ENCODE results near the gene TRPM3. TPM values are rescaled to one million over a fixed set of nuclear protein-coding genes. Genes with fewer than 3 reads are reported as not detected.

The TRPM3 gene
- total RNA-seq, 2 donors from 2014 or later = not detected

- no peaks in the 10 kb centered on the region for H3K9me3 ChIP-seq (ENCODE audit: control insufficient read depth, low read length, poor library complexity, severe bottlenecking)
- no peaks in the 10 kb centered on the region for H3K36me3 Mint-ChIP-seq (ENCODE audit: low read depth)
- DNase-seq (no peak), ATAC-seq (no peak)
- H3K27ac Mint-ChIP-seq = no peak overlapping the region
- H3K4me3 Mint-ChIP-seq = no peak overlapping the region
- H3K4me1 Mint-ChIP-seq = no peaks in the 10 kb centered on the region
- peaks cover 12% of the 10 kb centered on the region for H3K27me3 Mint-ChIP-seq
These were observed 429.0 kb downstream of the TRPM3 start for GRCh38 chr9:70692431-70692830.

DNA sequence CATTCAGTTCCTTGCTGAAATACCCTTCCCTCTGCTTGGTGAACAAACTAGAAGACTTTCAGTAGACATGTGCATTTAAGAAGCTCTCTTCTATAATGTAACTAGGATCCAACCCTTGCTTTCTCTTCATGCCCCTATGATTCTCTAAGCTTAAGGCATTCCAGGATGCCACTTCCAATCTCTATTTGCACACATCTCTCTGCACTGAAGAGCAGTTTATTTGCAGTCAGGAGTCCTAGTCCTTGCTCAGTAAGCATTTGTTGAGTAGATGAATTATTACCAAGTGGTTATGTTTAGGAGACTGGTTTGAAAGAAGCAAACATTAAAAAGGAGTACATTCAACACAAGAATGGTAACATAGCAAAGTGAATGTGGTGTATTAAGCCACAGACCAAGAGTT lies 432.7 kb downstream of the TRPM3 start:
- H3K4me3 Mint-ChIP-seq = no peak overlapping the region
- no peak overlapping the region for H3K27ac Mint-ChIP-seq
- no peaks in the 10 kb centered on the region for H3K9me3 ChIP-seq (ENCODE audit: control insufficient read depth, low read length, poor library complexity, severe bottlenecking)
- no peaks in the 10 kb centered on the region for H3K4me1 Mint-ChIP-seq
- DNase-seq (no peak), ATAC-seq (no peak)
- H3K27me3 Mint-ChIP-seq = peaks cover 6% of the 10 kb centered on the region
- H3K36me3 Mint-ChIP-seq (ENCODE audit: low read depth) = no peaks in the 10 kb centered on the region

DNA sequence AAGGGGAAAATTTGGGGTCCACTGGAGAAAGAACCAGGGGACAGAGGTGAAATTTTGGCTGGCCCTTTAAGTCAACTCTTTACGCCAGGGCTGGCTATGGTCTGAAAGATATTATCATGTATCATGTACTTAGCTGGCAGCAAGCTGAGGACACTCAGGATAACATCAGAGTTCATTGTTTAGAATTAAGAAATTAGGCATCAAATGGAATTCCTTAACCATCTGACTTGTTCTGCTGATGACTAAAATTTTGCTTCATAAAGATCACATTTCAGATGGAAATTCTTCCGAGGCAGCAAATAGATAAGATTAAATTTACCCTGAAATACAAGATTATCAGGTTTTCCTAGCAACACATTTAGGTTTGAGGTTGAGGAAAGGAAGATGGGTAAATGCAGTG lies 437.6 kb downstream of the TRPM3 start:
- no peak overlapping the region for H3K27ac Mint-ChIP-seq
- DNase-seq (no peak), ATAC-seq (no peak)
- no peaks in the 10 kb centered on the region for H3K4me1 Mint-ChIP-seq
- H3K9me3 ChIP-seq (ENCODE audit: control insufficient read depth, low read length, poor library complexity, severe bottlenecking) = no peaks in the 10 kb centered on the region
- H3K4me3 Mint-ChIP-seq = no peak overlapping the region
- no peaks in the 10 kb centered on the region for H3K36me3 Mint-ChIP-seq (ENCODE audit: low read depth)
- H3K27me3 Mint-ChIP-seq = peaks cover 15% of the 10 kb centered on the region

GRCh38 chr9:70682298-70682697 lies 439.1 kb downstream of the TRPM3 start:
- H3K4me1 Mint-ChIP-seq = no peaks in the 10 kb centered on the region
- ATAC-seq = no peak
- no peaks in the 10 kb centered on the region for H3K9me3 ChIP-seq (ENCODE audit: control insufficient read depth, low read length, poor library complexity, severe bottlenecking)
- no peaks in the 10 kb centered on the region for H3K36me3 Mint-ChIP-seq (ENCODE audit: low read depth)
- no peak for DNase-seq
- H3K4me3 Mint-ChIP-seq = no peak overlapping the region
- peaks cover 15% of the 10 kb centered on the region for H3K27me3 Mint-ChIP-seq
- H3K27ac Mint-ChIP-seq = no peak overlapping the region

GRCh38 chr9:70679845-70680244 lies 441.6 kb downstream of the TRPM3 start:
- Mint-ChIP-seq H3K4me1 (no peaks in the 10 kb centered on the region), H3K4me3 (no peak overlapping the region), H3K36me3 (ENCODE audit: low read depth) (no peaks in the 10 kb centered on the region), H3K27me3 (peaks cover 15% of the 10 kb centered on the region), H3K27ac (no peak overlapping the region)
- no peaks in the 10 kb centered on the region for H3K9me3 ChIP-seq (ENCODE audit: control insufficient read depth, low read length, poor library complexity, severe bottlenecking)
- no peak for DNase-seq
- ATAC-seq = no peak

DNA sequence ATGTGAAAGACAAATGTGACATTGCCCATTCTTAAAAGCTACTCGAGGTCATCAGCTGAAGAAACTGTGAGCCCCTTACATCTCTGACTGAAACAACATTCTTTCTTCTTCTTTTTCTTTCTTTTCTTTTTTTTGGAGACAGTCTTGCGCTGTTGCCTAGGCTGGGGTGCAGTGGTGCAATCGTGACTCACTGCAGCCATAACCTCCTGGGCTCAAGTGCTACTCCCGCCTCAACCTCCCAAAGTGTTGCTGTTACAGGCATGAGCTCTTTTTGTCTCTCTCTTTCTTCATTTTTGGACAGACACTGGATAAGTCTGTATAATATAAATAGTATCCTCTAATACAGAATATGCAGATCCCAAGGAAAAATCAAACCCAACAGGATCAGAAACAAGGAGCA lies 443.3 kb downstream of the TRPM3 start:
- ATAC-seq = no peak
- no peaks in the 10 kb centered on the region for H3K36me3 Mint-ChIP-seq (ENCODE audit: low read depth)
- no peak overlapping the region for H3K27ac Mint-ChIP-seq

GRCh38 chr9:70677055-70677735 lies 444.2 kb downstream of the TRPM3 start:
- Mint-ChIP-seq H3K27me3 (peaks cover 15% of the 10 kb centered on the region), H3K36me3 (ENCODE audit: low read depth) (no peaks in the 10 kb centered on the region), H3K4me1 (no peaks in the 10 kb centered on the region), H3K4me3 (no peak overlapping the region), H3K27ac (no peak overlapping the region)
- ATAC-seq = no peak
- no peak for DNase-seq
- H3K9me3 ChIP-seq (ENCODE audit: control insufficient read depth, low read length, poor library complexity, severe bottlenecking) = no peaks in the 10 kb centered on the region

More for the DNA sequence above, 443.3 kb downstream of the TRPM3 start:
- DNase-seq = no peak
- no peaks in the 10 kb centered on the region for H3K9me3 ChIP-seq (ENCODE audit: control insufficient read depth, low read length, poor library complexity, severe bottlenecking)
- Mint-ChIP-seq H3K27me3 (peaks cover 9% of the 10 kb centered on the region), H3K4me1 (no peaks in the 10 kb centered on the region), H3K4me3 (no peak overlapping the region)

DNA sequence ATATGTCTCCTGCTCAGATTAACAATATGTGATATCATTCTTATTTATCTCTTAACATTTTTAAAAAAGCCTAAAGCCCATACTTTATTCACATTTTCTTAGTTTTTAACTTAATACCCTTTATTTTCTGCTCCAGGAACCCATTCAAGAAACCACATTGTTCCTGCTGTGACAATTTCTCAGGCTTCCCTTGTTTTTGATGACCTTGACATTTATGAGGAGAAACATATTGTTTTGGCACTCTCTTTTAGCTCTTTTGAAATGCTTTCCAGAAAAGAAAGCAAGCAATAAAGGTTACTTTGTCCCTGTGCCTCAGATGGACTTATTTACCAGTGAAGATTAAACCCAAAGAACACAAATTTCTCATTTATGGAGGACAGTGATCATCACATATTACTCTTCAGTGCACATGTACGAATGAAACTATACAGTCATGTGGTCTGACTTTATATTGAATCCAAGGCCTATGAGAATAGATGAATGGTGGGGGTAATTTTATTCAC lies 445.5 kb downstream of the TRPM3 start:
- Mint-ChIP-seq H3K4me3 (no peak overlapping the region), H3K4me1 (no peaks in the 10 kb centered on the region), H3K36me3 (ENCODE audit: low read depth) (no peaks in the 10 kb centered on the region), H3K27me3 (peaks cover 19% of the 10 kb centered on the region), H3K27ac (no peak overlapping the region)
- ATAC-seq (no peak), DNase-seq (no peak)
- H3K9me3 ChIP-seq (ENCODE audit: control insufficient read depth, low read length, poor library complexity, severe bottlenecking) = no peaks in the 10 kb centered on the region

DNA sequence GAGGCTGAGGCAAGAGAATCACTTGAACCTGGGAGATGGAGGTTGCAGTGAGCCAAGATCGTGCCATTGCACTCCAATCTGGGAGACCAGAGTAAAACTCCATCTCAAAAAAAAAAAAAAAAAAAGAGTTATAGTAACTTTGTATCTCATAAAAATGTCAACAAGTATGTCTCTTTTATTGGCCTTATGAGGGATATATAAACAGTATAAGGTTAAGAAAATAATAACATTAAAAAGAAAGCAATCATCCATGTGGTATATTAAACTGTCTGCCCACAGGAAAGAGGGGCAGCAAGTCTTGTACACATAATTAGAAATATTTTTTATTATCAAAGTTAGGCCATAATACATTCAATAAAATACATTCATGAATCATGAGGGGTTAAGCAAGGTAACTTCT lies 447.6 kb downstream of the TRPM3 start:
- no peak for ATAC-seq
- no peaks in the 10 kb centered on the region for H3K9me3 ChIP-seq (ENCODE audit: control insufficient read depth, low read length, poor library complexity, severe bottlenecking)
- Mint-ChIP-seq H3K36me3 (ENCODE audit: low read depth) (no peaks in the 10 kb centered on the region), H3K27me3 (peaks cover 10% of the 10 kb centered on the region), H3K4me3 (no peak overlapping the region), H3K4me1 (no peaks in the 10 kb centered on the region), H3K27ac (no peak overlapping the region)
- no peak for DNase-seq

DNA sequence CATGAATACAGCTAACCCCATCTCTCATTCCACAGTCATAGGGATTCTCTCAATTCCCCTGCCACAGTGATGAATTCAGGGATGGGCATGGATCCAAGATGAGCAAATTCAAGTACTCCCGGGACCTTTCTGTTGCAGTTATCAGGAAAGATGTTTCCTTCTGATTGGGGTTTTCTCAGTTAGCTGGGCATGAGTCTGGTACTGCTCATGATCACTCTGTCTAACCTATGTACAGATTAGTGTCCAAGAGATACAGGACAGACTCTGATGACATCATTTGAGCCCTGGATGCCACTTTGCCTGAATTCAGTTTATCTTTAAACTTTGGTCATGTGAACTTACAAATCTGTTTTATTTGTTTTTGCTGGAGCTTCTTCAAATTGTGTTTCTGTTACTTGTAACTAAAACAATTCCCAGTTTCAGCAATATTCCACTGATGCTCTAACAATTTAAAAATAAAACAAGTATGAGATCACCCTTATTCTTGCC lies 449.2 kb downstream of the TRPM3 start:
- DNase-seq = no peak

GRCh38 chr9:70668751-70669150 lies 452.7 kb downstream of the TRPM3 start:
- Mint-ChIP-seq H3K36me3 (ENCODE audit: low read depth) (no peaks in the 10 kb centered on the region), H3K4me1 (peaks cover 5% of the 10 kb centered on the region), H3K4me3 (no peak overlapping the region), H3K27me3 (peaks cover 15% of the 10 kb centered on the region), H3K27ac (no peak overlapping the region)
- no peaks in the 10 kb centered on the region for H3K9me3 ChIP-seq (ENCODE audit: control insufficient read depth, low read length, poor library complexity, severe bottlenecking)
- DNase-seq = no peak
- no peak for ATAC-seq

More for the DNA sequence above, 449.2 kb downstream of the TRPM3 start:
- Mint-ChIP-seq H3K4me3 (no peak overlapping the region), H3K27me3 (peaks cover 11% of the 10 kb centered on the region), H3K27ac (no peak overlapping the region), H3K36me3 (ENCODE audit: low read depth) (no peaks in the 10 kb centered on the region), H3K4me1 (no peaks in the 10 kb centered on the region)
- no peaks in the 10 kb centered on the region for H3K9me3 ChIP-seq (ENCODE audit: control insufficient read depth, low read length, poor library complexity, severe bottlenecking)
- ATAC-seq = no peak

DNA sequence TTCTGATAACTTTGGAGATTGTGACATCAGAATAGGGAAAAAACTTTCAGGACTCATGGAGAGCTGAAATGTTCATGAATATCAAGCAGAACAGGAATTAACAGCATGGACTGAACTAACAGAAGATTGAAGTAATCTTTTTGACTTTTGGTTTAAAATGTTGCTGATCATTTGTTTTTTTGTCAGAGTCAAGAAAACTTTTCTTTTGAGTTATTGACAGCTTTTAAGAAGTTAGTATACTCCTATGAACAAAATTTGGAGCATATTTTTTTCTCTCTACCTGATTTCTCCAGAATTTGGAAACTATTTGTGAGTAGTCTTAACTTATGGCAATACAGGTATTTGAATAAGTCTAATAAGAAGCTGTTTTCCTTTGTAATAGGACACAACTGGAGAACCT lies 462.7 kb downstream of the TRPM3 start:
- no peak for DNase-seq
- Mint-ChIP-seq H3K36me3 (ENCODE audit: low read depth) (no peaks in the 10 kb centered on the region), H3K4me3 (no peak overlapping the region), H3K27me3 (peaks cover 5% of the 10 kb centered on the region), H3K27ac (no peak overlapping the region), H3K4me1 (no peaks in the 10 kb centered on the region)
- peaks cover 3% of the 10 kb centered on the region for H3K9me3 ChIP-seq (ENCODE audit: control insufficient read depth, low read length, poor library complexity, severe bottlenecking)
- ATAC-seq = no peak

GRCh38 chr9:70656281-70656680 lies 465.1 kb downstream of the TRPM3 start:
- no peak overlapping the region for H3K27ac Mint-ChIP-seq
- no peak for ATAC-seq
- DNase-seq = no peak
- H3K36me3 Mint-ChIP-seq (ENCODE audit: low read depth) = no peaks in the 10 kb centered on the region
- no peaks in the 10 kb centered on the region for H3K4me1 Mint-ChIP-seq
- no peak overlapping the region for H3K4me3 Mint-ChIP-seq
- peaks cover 6% of the 10 kb centered on the region for H3K27me3 Mint-ChIP-seq
- peaks cover 3% of the 10 kb centered on the region for H3K9me3 ChIP-seq (ENCODE audit: control insufficient read depth, low read length, poor library complexity, severe bottlenecking)

DNA sequence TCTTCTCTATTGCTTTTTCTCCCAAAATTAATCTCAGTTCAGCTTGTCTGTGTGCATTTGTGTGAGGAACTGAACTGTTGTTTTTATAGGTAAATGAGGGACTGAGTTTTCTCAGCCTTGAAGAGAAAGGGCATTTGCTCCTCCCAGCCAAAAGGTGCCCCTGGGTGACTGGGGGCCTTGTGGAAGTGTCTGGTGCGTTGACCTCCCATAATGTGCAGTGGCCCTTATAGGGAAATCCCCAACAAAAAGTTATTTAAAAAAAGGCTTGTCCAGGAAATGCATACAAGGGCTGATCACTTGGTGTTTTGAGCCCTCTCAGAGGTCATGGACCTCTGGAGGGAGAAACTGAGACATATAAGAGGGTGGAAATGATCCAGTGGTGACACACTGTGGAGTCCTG lies 467.3 kb downstream of the TRPM3 start:
- peaks cover 3% of the 10 kb centered on the region for H3K9me3 ChIP-seq (ENCODE audit: control insufficient read depth, low read length, poor library complexity, severe bottlenecking)
- no peak for DNase-seq
- no peaks in the 10 kb centered on the region for H3K36me3 Mint-ChIP-seq (ENCODE audit: low read depth)
- H3K27me3 Mint-ChIP-seq = peaks cover 6% of the 10 kb centered on the region
- H3K4me3 Mint-ChIP-seq = no peak overlapping the region
- no peaks in the 10 kb centered on the region for H3K4me1 Mint-ChIP-seq
- no peak for ATAC-seq
- no peak overlapping the region for H3K27ac Mint-ChIP-seq

Measured in T-helper 17 cell (primary cell).